NCI-H1092 treated with DMSO at 0.1 percent for 48 hours (cell line): Measurements from ENCODE around the gene SEC14L1.
"Not testable (repeated sequence)": the region's sequence is repeated elsewhere in the genome, so short reads cannot be mapped to it uniquely, and the experiment has no call there.

Experiments
- DNase-seq: peaks from one replicate; lab custom pipeline; 2025; lab: John Stamatoyannopoulos, UW

Gene SEC14L1

GRCh38 chr17:77237232-77238008, 96.7 kb downstream of the SEC14L1 start:
- no peak for DNase-seq

DNA sequence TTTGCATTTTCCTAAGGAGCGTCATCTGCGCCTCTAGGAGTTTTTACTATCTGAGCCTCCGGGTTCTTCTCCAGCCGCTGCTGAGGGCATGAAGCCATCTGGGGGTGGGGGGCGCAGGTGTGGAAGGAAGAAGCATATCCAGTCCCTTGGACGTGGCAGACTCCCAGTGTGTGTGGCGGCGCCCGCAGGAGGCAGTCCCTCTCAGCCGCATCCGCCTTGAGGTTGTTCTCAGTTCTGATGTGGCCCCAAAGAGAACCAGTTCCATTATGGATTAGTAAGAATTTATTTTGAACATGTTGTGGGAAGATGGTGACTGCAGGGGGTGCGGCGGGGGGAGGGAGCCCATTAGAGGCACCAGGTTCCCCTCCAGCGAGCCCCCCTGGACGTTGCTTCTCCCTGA, 100.2 kb downstream of the SEC14L1 start:
- DNase-seq, result no peak

DNA sequence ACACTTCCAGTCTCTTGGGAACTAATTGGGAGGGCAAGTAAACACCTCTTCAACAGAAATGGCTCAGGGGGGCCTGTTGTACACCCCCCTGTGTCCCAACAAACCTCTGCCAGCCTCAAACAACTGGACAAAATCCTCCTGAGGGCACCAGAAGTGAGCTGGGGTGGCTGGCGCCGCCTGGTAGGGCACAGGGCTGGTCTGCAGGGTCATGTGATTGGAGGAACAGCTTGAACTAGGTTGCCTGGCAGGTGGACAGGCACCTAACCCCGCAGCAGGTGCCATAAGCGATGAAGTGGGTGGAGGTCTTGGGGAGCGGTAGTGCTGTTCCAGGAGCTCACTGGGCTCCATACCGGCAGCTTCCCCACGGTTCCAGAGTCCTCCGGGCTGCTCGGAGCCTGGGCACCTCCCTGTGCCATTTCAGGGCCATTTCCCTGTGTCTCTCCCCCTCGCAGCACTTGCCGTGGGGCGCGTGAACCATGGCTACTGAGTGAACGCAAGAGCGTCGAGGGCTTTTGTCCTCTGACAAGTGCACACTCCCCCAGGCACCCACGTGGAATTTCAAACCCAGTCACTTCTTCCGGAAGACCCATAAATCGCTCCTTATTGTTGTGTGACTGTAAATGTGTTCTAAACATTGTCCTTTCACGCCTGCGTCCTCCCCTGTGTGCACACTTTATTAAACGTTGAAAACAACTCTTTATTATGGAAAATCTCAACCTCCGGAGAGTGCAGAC, 101.5 kb downstream of the SEC14L1 start:
- peak; percentile 4 for DNase-seq

DNA sequence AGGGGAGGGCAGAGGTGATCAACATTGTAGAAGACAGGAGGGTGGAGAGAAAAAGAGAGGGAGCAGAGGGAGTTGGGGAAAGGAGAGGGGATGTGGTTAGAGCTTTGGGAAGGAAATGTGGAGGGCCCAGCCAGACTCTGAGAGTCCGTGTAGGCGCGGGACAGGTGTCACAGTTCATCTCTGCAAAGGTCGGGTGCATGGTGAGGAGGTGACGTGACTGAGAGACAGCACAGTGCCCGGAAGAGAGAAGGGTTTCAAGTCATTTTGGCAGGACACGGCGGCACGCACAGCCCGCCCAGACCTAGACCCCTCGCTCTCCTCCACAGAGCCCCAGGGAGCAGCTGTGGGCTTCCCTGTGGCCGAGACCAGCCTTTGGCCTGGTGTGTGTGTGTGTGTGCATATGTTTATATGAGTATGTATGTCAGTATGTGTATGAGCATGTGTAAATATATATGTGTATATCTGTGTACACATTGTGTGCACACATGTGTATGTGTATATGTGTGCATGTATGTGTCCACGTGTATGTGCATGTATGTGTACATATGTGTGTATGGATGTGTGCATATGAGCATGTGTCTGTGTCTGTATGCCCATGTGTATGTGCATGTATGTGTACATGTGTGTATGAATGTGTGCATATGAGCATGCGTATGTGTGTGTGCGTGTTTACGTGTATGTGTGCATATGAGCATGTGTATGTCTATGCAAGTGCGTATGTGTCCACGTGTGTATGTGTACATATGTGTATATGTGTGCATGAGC, 104.6 kb downstream of the SEC14L1 start:
- DNase-seq, result no peak

DNA sequence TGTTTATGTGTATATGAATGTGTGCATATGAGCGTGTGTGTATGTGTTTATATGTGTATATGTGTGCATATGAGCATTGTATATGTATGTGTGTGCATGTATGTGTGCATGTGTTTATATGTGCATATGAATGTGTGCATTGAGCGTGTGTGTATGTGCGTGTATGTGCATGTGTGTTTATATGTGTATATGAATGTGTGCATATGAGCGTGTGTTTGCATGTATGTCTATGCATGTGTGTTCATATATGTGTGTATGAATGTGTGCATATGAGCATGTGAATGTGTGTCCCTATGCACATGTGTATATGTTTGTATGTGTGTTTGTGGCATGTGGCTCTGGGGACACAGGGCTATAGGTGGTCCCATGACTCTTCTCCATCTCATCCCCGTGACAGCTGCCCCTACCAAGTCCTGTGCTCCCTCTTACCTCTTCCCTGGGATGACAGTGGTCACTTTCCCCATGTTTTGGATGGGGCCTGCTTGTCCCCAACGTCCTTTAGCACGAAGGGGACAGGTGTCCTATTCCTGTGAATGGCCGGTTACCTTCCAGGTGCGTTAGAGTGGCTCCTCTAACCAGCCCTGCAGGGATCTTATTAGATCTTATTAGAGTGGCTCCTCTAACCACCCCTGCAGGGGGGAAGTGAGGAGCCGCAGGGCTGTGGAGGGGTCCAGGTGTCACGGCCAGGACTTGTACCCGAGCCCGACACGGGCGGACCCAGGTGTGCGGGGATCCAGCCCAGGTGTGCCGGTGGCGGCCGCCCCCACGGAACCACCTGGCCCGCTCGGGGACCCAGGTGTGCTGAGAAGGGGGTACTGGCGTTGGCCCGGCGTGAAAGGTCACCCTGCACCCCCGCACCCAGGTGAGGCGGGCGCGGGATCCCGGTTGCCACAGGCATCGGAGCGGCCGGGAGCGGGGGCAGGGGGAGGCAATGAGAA, 105.6 kb downstream of the SEC14L1 start:
- DNase-seq, result no peak

- DNase-seq, result peak; percentile 71
These were observed 106.3 kb downstream of the SEC14L1 start for GRCh38 chr17:77247048-77247541.

DNA sequence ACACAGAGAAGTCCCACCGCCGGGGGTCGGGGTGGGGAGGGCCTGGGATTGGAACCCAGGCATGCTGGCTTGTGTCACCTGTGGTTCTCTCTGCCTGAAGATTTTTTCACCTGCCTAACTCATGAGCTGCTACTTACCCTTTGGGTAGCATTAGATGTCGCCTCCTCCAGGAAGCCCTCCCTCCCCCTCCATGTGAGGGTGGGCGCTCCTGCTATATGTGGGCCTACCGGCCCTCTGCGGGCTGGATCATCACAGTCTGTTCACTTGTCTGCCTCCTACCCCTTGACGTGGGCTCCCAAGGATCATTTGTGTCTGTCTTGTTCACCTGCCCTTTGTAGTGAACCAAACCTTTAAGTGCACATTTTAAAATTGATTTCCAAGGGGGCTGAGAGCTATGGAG, 106.8 kb downstream of the SEC14L1 start:
- no peak for DNase-seq

DNA sequence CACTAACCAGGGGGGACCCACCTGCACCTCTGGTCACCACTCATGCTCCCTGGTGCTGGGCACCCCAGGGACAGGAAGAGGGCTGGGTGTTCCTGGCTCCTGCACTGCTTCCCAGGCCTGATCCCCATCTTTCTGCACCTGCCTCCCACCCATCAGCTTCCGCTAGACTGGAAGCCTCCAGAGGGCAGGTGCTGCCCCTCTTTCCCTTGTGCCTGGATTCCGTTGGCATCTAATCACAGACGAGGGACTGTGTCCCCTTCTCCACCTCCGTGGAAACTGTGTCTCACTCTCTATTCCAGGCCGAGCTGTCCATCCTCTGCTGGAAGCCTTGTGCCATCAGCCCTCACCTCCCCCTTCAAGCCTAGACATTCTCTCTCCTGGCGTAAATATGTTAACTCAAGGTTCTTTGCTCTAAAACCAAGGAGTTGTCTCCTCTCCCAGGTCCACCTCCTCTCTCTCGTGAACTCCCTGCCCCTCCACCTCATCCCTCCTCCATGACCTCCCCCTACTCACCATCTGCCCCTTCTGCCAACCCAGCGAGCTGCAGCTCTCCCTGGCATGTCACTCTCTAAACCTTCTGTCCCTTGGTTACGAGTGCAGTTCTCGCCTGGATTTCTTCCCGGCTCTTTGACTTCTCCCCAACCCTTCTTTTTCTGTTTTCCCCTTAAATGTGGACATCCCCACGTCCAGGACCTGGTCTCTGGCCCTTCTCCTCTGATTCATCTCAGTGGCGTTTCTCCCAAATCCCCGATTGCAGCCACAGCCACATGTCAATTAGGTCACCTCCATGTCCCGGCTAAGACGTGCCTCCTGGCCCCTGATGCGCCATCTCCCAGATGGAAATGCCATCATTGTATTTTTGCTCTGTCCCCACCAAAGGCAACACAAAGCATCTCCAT, 107.7 kb downstream of the SEC14L1 start:
- DNase-seq, result no peak

DNA sequence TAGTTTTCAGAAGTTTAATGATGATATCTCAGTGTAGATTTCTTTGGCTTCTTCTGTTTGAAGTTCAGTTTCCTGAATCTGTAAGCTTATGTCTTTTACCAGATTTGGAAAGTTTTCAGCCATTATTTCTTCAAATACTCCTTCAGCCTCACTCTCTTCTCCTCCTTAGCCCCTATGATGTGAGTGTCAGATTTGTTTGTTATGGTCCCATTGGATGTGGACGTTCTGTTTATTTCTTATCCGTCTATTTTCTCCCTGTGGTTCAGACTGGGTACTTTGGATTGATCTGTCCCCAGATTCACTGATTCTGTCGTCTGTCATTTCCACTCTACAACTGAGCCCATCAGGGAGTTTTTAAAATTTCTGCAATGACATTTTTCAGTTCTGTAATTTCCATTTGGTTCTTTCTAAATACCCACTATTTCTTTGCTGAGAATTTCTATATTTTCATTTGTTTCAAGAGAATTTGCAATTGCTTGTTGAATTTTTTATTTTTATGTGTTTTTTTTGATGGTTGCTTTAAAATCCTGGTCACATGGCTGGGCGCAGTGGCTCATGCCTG, 110.9 kb downstream of the SEC14L1 start:
- DNase-seq, result no peak

- DNase-seq, result not testable (repeated sequence)
These were observed 111.5 kb downstream of the SEC14L1 start for GRCh38 chr17:77252306-77252705.

DNA sequence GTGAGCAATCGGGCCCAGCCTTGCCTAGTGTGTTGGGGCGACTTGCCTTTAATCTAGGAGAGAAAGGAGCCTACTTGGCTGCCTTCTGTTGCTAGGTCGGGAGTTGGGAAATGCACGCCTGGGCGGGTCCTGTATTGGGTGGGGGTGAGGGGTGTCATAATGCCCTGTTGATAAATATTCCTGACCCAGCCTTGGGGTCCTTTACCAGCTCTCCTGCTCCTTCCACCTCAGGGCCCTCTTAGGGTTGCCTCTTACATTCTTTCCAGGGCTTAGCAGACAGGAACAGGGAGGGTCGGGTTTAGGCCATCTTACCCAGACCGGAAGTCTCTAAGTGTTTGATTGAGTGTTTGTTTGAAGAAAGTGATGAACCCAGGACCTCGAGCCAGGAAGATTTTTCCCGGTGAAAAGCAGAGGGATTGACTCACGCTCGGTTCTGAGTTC, 112.9 kb downstream of the SEC14L1 start:
- DNase-seq, result no peak

DNA sequence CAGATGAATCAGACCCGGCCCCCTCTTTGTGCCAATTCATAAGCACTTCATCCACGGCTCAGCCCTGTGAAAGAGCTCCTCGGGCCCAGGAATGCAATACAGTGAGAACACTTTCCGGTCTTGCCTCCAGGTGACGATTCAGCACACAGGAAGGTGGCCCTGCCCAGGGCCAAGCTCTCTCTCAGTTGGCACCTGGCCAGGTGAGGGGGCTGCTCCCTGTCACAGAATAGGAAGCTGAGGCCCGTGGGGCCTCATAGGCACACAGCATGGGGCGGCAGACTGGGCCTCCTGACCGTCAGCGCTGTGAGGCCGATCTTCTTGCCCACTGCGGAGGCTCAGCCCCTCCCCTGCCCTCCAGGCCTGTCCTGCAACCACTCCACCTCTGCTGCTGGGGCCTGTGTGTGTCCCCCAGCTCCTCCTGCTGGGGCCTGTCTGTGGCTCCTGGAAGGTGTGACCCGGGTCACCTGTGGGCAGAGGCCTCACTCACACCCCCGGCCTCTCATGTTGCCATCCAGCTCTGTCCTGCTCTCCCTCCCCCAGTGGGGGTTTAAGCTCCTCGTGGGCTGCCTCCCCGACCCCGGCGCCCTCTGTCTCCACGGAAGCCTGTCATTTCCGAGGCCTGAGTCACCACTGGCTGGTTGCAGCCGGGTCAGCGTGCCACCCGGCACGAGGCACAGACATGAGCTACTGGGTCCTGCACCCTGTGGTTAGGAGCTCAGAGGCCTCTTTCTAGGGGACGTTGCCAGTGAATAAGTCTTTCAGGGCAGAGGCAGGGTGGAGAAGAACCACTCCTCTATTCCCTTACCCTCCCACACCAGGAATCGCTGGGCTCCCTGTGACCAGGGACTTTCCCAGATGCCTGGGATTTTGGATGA, 114.4 kb downstream of the SEC14L1 start:
- DNase-seq, result no peak

DNA sequence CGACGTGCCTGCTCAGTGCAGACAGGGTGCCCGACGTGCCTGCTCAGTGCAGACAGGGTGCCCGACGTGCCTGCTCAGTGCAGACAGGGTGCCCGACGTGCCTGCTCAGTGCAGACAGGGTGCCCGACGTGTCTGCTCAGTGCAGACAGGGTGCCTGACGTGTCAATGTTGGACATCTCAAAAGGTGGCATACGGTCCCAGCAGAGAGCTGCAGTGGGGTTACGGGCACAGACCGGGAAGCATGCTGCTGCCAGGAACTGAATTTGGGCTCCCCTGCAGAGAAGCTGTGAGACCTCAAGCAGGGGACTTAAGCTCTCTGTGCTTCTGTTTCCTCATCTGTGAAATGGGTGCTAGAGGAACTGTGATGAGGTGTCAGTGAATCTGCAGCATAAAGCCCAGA, 115.2 kb downstream of the SEC14L1 start:
- DNase-seq, result not testable (repeated sequence)

DNA sequence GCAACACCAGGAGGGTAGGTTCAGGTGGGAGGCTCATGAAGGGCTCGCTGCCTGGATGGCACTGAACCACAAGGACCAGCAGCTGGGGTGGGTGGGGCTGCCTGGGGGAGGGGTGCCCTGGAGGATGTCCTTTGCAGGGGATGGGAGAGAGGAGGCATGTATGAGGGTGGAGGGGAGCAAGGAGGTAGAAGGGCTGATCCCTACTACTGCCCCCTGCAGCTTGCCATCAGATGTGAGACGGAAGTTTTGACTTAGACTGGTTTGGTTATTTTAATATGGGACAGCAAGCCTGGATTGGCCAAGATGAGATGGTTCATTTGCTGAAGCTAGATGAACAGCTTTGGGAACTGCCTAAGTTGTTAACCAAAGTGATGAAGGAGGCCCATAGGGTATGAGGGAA, 115.9 kb downstream of the SEC14L1 start:
- no peak for DNase-seq

DNA sequence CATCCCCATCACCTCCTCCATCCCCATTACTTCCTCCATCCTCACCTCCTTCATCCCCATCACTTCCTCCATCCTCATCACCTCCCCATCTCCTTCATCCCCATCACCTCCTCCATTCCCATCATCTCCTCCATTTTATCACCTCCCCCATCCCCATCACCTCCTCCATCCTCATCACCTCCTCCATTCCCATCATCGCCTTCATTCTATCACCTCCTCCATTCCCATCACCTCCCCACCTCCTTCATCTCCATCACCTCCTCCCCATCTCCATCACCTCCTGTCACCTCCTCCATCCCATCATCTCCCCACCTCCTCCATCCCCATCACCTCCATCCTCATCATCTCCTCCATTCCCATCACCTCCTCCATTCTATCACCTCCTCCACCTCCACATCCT, 116.4 kb downstream of the SEC14L1 start:
- DNase-seq, result no peak

DNA sequence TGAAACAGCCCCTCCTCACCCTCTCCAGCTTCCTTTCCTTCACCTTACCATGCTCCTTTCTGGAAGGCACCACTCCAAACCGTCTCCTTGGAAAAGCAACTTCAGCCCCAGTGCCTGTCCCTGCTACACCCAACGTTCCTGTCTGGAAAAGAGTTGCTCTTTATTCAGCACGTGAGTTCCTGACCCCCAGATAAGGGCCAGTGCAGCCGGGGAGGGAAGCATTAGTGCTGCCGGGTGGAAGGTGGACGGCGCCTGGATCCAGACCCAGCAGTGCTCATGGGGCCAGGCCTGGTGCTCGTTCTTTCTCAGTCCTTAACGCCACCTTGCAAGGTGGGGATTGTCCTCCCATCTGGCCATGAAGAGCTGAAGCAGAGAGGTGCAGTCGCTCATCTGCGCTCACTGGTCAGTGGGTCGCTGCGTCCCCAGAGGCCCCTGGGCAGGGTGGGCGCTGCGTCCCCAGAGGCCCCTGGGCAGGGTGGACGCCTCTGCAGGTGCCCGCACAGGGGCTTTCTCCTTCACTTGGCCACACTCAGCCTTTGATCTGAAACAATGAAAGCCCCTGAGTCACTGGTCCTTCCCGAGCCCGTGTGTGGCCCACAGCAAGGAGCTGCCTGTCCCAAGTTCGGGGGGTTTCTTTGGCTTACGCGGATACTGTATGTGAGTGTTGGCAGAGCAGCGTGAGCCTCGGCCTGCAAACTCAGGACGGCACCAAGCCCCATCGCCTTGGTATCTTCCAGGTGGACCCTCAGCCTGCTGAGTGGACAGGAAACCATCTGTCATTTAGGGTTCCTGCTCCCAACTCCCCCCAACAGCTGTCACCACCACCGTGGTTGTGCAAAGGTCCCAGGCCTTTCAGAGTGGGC, 117.1 kb downstream of the SEC14L1 start:
- DNase-seq, result no peak

DNA sequence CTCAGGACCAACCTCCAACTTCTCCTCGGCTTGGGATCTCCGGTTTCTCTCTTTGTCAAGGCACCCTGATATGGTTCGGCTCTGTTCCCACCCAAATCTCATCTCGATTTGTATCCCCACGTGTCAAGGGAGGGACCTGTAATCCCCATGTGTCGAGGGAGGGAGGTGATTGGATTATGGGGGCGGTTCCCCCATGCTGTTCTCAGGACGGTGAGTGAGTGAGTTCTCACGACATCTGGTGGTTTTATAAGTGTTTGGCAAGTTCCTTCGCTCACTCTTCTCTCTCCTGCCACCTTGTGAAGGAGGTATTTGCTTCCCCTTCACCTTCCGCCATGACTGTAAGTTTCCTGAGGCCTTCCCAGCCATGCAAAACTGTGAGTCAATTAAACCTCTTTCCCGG, 117.9 kb downstream of the SEC14L1 start:
- no peak for DNase-seq

DNA sequence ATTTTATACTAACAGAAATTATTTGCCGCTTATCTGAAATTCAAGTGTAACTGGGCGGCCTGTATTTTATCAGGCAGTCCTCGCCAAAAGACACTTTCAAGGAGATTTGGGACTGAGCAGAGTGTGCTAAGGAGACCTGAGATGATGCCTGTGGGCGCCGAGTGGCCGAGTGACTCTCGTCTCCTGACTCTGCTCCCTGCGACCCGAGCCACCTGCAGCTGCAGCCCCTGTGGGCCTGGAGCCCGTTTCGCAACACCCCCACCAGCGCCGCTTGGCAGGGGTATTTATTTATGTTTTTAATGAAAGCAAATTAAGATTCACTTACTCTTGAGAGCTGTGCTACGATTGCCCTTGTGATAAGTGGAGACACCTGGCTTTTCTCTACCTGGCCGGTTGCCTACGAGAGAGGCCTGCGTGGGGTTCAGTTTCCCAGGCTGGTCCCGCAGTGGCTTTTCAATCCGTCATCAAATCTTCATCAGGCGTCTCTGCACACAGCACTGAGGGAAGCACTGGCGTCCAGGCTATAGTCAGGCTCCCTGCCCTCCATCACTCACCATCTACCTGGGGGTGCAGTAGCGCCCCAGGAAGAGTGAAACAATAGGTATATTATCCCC, 124.0 kb downstream of the SEC14L1 start:
- peak; percentile 75 for DNase-seq
